ENCODE results near the gene PRKN.

The PRKN gene

DNA sequence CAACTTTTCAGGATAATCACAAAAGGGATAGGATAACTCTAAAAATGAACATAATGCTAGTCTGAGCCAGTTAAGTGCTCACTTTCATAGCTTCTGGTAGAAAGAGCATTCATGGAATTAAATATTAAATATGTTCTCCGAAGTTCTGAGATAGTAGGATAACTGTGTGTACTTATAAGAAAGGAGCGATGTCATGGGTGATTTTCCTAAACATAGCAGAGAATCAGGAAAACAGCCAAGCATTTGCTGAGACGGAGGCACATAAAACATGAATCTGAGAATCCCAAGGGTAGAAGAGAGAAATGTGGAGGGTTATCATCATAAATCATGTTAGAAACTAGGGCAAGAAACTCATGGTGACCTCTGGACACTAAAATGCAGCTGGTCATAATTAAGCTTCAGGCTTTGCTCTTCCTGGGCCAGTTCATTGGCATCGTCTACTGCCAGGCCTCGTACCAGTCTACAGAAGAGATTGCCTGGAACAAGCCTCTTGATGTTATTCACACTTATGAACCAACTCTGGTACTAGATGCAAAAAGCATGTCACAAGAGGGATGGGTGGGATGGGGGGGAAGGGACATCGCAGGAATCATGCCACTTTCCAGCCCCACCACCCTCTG is 436.6 kb downstream of the PRKN start:
- Histone ChIP-seq H3K36me3 (ENCODE audit: low read depth) (no peaks in the 10 kb centered on the region), H3K9me3 (ENCODE audit: severe bottlenecking) (no peaks in the 10 kb centered on the region), H3K4me1 (ENCODE audit: insufficient read depth, poor library complexity, severe bottlenecking) (no peaks in the 10 kb centered on the region), H3K27me3 (ENCODE audit: insufficient read depth, poor library complexity, severe bottlenecking) (no peaks in the 10 kb centered on the region), H3K4me3 (ENCODE audit: severe bottlenecking) (no peak overlapping the region), H3K27ac (ENCODE audit: poor library complexity, severe bottlenecking) (no peak overlapping the region)
- TF ChIP-seq, protein P1, sequence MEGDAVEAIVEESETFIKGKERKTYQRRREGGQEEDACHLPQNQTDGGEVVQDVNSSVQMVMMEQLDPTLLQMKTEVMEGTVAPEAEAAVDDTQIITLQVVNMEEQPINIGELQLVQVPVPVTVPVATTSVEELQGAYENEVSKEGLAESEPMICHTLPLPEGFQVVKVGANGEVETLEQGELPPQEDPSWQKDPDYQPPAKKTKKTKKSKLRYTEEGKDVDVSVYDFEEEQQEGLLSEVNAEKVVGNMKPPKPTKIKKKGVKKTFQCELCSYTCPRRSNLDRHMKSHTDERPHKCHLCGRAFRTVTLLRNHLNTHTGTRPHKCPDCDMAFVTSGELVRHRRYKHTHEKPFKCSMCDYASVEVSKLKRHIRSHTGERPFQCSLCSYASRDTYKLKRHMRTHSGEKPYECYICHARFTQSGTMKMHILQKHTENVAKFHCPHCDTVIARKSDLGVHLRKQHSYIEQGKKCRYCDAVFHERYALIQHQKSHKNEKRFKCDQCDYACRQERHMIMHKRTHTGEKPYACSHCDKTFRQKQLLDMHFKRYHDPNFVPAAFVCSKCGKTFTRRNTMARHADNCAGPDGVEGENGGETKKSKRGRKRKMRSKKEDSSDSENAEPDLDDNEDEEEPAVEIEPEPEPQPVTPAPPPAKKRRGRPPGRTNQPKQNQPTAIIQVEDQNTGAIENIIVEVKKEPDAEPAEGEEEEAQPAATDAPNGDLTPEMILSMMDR (IDR thresholded peaks at IDR 0.05; ENCODE audit: poor library complexity, severe bottlenecking) = no peak
- ATAC-seq (ENCODE audit: low read depth) (no peak), DNase-seq (ENCODE audit: low spot score) (no peak)

DNA sequence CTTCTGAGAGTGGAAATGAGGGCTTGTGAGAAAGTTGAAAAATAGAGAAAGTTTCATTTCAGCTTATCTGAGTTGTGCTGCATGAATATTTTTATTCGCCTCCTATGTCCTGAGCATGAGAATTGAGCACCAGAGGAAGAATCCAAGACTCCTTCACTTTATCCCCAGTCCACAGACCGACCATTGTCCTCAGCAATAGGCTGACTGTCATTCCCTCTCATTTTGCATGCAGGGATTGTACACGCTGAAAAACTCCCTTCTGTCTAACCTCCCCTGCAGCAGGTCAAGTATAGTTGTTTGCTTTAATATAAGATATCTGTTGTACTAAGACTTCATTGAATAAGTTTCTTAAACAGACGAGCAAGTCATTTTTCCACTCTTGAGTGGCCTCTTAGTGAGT is 437.6 kb downstream of the PRKN start:
- TF ChIP-seq, protein P1 (IDR thresholded peaks at IDR 0.05; ENCODE audit: poor library complexity, severe bottlenecking) = no peak
- no peak for ATAC-seq (ENCODE audit: low read depth)
- Histone ChIP-seq H3K27me3 (ENCODE audit: insufficient read depth, poor library complexity, severe bottlenecking) (no peaks in the 10 kb centered on the region), H3K27ac (ENCODE audit: poor library complexity, severe bottlenecking) (no peak overlapping the region), H3K9me3 (ENCODE audit: severe bottlenecking) (no peaks in the 10 kb centered on the region), H3K36me3 (ENCODE audit: low read depth) (no peaks in the 10 kb centered on the region), H3K4me1 (ENCODE audit: insufficient read depth, poor library complexity, severe bottlenecking) (no peaks in the 10 kb centered on the region), H3K4me3 (ENCODE audit: severe bottlenecking) (no peak overlapping the region)
- no peak for DNase-seq (ENCODE audit: low spot score)

DNA sequence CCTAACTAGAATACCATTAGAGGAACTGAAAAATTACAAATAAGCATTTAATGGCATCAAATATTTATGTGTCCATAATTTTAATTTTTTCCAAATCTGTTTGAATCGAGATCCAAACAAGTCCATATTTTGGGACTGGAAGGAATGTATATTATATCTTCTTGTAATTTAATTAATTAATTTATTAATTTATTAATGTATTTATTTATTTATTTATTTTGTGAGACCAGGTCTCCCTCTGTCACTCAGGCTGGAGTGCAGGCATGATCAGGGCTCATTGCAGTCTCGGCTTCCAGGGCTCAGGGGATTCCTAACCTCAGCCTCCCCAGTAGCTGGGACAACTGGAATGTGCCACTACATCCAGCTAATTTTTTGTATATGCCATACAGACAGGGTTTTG is 453.6 kb downstream of the PRKN start:
- H3K9me3 ChIP-seq (ENCODE audit: severe bottlenecking) = no peaks in the 10 kb centered on the region
- H3K4me1 ChIP-seq (ENCODE audit: insufficient read depth, poor library complexity, severe bottlenecking) = no peaks in the 10 kb centered on the region
- no peaks in the 10 kb centered on the region for H3K27me3 ChIP-seq (ENCODE audit: insufficient read depth, poor library complexity, severe bottlenecking)
- no peak for DNase-seq (ENCODE audit: low spot score)
- no peak overlapping the region for H3K27ac ChIP-seq (ENCODE audit: poor library complexity, severe bottlenecking)
- ATAC-seq (ENCODE audit: low read depth) = no peak
- TF ChIP-seq, protein P1 (IDR thresholded peaks at IDR 0.05; ENCODE audit: poor library complexity, severe bottlenecking) = no peak
- H3K36me3 ChIP-seq (ENCODE audit: low read depth) = no peaks in the 10 kb centered on the region
- H3K4me3 ChIP-seq (ENCODE audit: severe bottlenecking) = no peak overlapping the region

DNA sequence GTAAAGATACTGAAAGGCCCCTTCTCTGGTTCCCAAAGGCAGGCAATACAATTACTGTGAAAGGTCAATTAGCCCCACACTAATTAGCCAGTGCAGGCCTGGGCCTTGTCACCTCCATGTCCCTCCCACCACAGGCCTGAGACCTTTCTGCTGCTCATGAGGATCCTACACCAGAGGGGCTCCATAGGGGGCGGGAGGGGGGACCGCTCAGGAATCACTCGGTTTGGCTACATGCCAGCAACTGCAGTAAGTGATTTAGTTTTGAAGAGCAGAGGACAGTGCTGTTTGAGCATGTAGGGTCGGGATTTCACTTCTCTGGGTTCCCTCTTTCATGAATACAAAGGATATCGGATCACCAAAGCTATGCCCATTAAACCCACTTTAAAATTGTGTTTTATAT is 455.6 kb downstream of the PRKN start:
- H3K9me3 ChIP-seq (ENCODE audit: severe bottlenecking) = no peaks in the 10 kb centered on the region
- H3K4me1 ChIP-seq (ENCODE audit: insufficient read depth, poor library complexity, severe bottlenecking) = no peaks in the 10 kb centered on the region
- no peaks in the 10 kb centered on the region for H3K36me3 ChIP-seq (ENCODE audit: low read depth)
- DNase-seq (ENCODE audit: low spot score) (no peak), ATAC-seq (ENCODE audit: low read depth) (no peak)
- no peak overlapping the region for H3K4me3 ChIP-seq (ENCODE audit: severe bottlenecking)
- no peak overlapping the region for H3K27ac ChIP-seq (ENCODE audit: poor library complexity, severe bottlenecking)
- no peaks in the 10 kb centered on the region for H3K27me3 ChIP-seq (ENCODE audit: insufficient read depth, poor library complexity, severe bottlenecking)
- TF ChIP-seq, protein P1 (IDR thresholded peaks at IDR 0.05; ENCODE audit: poor library complexity, severe bottlenecking) = no peak

DNA sequence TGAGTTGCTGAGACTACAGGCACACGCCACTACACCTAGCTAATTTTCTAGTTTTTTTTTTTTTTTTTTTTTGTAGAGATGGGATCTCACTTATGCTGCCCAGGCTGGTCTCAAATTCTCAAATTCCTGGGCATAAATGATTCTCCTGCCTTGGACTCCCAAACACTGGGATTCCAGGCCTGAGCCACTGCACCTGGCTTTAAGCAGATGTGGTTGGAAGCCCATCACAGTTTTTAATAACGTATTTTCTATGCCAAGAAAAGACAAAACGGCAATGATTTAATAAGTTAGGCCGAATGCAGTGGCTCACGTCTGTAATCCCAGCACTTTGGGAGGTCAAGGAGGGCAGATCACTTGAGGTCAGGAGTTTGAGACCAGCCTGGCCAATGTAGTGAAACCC is 456.6 kb downstream of the PRKN start:
- Histone ChIP-seq H3K4me3 (ENCODE audit: severe bottlenecking) (no peak overlapping the region), H3K27ac (ENCODE audit: poor library complexity, severe bottlenecking) (no peak overlapping the region), H3K4me1 (ENCODE audit: insufficient read depth, poor library complexity, severe bottlenecking) (no peaks in the 10 kb centered on the region), H3K9me3 (ENCODE audit: severe bottlenecking) (no peaks in the 10 kb centered on the region), H3K36me3 (ENCODE audit: low read depth) (no peaks in the 10 kb centered on the region), H3K27me3 (ENCODE audit: insufficient read depth, poor library complexity, severe bottlenecking) (no peaks in the 10 kb centered on the region)
- TF ChIP-seq, protein P1 (IDR thresholded peaks at IDR 0.05; ENCODE audit: poor library complexity, severe bottlenecking) = no peak
- ATAC-seq (ENCODE audit: low read depth) (no peak), DNase-seq (ENCODE audit: low spot score) (no peak)
